Lung microvascular endothelial cell (primary cell): ENCODE results near the gene COA8. TPM values are rescaled to one million over a fixed set of nuclear protein-coding genes. Genes with fewer than 3 reads are reported as not detected.
"Not testable (repeated sequence)": the region's sequence is repeated elsewhere in the genome, so short reads cannot be mapped to it uniquely, and the experiment has no call there.

Experiments used
- DNase-seq, 2 donors: peaks; one replicate each; pipeline versions ENCODE4 v3.0.0 to v3.0.0-alpha.2; 2010; ENCODE audit warnings: low read depth in 2 of 2
- total RNA-seq: library from RNA; depleted of rRNA; stranded (reverse); fragments of >200 nt; gene quantifications from 2 replicates; pipeline ENCODE4 v1.2.1, GENCODE V29; 2014

COA8 gene
- total RNA-seq, 1 donor from 2014 or later: 23.2 TPM

- no peak for DNase-seq
These were observed 6.6 kb downstream of the COA8 start for GRCh38 chr14:103569408-103569807.

GRCh38 chr14:103574104-103574503, 11.3 kb downstream of the COA8 start:
- no peak for DNase-seq

GRCh38 chr14:103574707-103575285, 12.0 kb downstream of the COA8 start:
- no peak for DNase-seq

GRCh38 chr14:103576371-103577024, 13.7 kb downstream of the COA8 start:
- DNase-seq: peak; percentile 92 to 95

- DNase-seq: no peak
These were observed 15.8 kb downstream of the COA8 start for GRCh38 chr14:103578401-103579075.

- no peak for DNase-seq
These were observed 18.4 kb downstream of the COA8 start for GRCh38 chr14:103581206-103581605.

- no peak for DNase-seq
These were observed 19.4 kb downstream of the COA8 start for GRCh38 chr14:103581954-103582703.

- peak in 1 of 2 donors; percentile 90 for DNase-seq
These were observed 21.7 kb downstream of the COA8 start for GRCh38 chr14:103584326-103584915.

GRCh38 chr14:103593577-103593976, 30.8 kb downstream of the COA8 start:
- DNase-seq: peak in 1 of 2 donors; percentile 57

- no peak for DNase-seq
These were observed 31.5 kb downstream of the COA8 start for GRCh38 chr14:103594265-103594664.

GRCh38 chr14:103597623-103598377, 35.0 kb downstream of the COA8 start:
- peak in 1 of 2 donors; percentile 76 for DNase-seq

- no peak for DNase-seq
These were observed 37.7 kb downstream of the COA8 start for GRCh38 chr14:103600503-103600902.

GRCh38 chr14:103604620-103605019, 41.9 kb downstream of the COA8 start:
- DNase-seq: no peak

GRCh38 chr14:103606963-103607668, 44.4 kb downstream of the COA8 start:
- DNase-seq: peak; percentile 64 to 90

- no peak for DNase-seq
These were observed 45.1 kb downstream of the COA8 start for GRCh38 chr14:103607822-103608221.

- DNase-seq: not testable (repeated sequence)
These were observed 46.3 kb downstream of the COA8 start for GRCh38 chr14:103609081-103609480.

- DNase-seq: no peak
These were observed 48.5 kb downstream of the COA8 start for GRCh38 chr14:103611215-103611614.

GRCh38 chr14:103613517-103613916, 50.8 kb downstream of the COA8 start:
- peak; percentile 49 to 54 for DNase-seq

GRCh38 chr14:103616635-103617300, 54.0 kb downstream of the COA8 start:
- DNase-seq: no peak

- DNase-seq: no peak
These were observed 56.3 kb downstream of the COA8 start for GRCh38 chr14:103619057-103619456.
